Natural killer cell treated with Interleukin-12 subunit alpha and Interleukin-12 subunit beta and Interleukin-15 and Interleukin-18, amount 100 ng/mL, for 72 hours (primary cell): ENCODE measurements around the gene TIPIN. TPM values are rescaled to one million over a fixed set of nuclear protein-coding genes. Genes with fewer than 3 reads are reported as not detected.
"Not testable (repeated sequence)": the region's sequence is repeated elsewhere in the genome, so short reads cannot be mapped to it uniquely, and the experiment has no call there.

Source experiments
- ATAC-seq, 2 donors: fragments of 150-1000 bp; cut with Tn5 transposase in 1 of 2; sonication (Bioruptor Pico), chemical (Tn5 transposase) in 1 of 2; 2 replicates each; pipeline ENCODE4 v1.10.0; 2021
- DNase-seq: peaks from one replicate; pipeline ENCODE4 v3.0.0; 2022; ENCODE audit warnings: low spot score
- H3K27ac Mint-ChIP-seq, 2 donors: 1 replicate in 1 of 2; 2 replicates in 1 of 2; pipeline ENCODE4 v1.8.0; 2022; ENCODE audit warnings: mixed read lengths in 2 of 2, mild to moderate bottlenecking in 1 of 2, moderate library complexity in 1 of 2
- H3K27me3 Mint-ChIP-seq, 2 donors: 1 replicate in 1 of 2; 2 replicates in 1 of 2; pipeline ENCODE4 v1.8.0; 2022; ENCODE audit warnings: mixed read lengths in 2 of 2
- H3K36me3 Mint-ChIP-seq: one replicate; pipeline ENCODE4 v1.8.0; 2022; ENCODE audit warnings: mixed read lengths
- H3K4me1 Mint-ChIP-seq, 2 donors: 1 replicate in 1 of 2; 2 replicates in 1 of 2; pipeline ENCODE4 v1.8.0; 2022; ENCODE audit warnings: low read depth in 2 of 2, mixed read lengths in 2 of 2, mild to moderate bottlenecking in 1 of 2
- H3K4me3 Mint-ChIP-seq: one replicate; pipeline ENCODE4 v1.8.0; 2022; ENCODE audit warnings: mixed read lengths
- H3K9me3 Mint-ChIP-seq: 2 replicates; pipeline ENCODE4 v1.8.0; 2022; ENCODE audit warnings: mixed read lengths
- total RNA-seq, 2 donors: library from RNA; stranded (reverse); gene quantifications; one replicate each; pipeline ENCODE4 v1.2.3, GENCODE V29; 2022

The TIPIN gene
- total RNA-seq, 2 donors from 2014 or later, result 28.4 to 56.3 TPM

DNA sequence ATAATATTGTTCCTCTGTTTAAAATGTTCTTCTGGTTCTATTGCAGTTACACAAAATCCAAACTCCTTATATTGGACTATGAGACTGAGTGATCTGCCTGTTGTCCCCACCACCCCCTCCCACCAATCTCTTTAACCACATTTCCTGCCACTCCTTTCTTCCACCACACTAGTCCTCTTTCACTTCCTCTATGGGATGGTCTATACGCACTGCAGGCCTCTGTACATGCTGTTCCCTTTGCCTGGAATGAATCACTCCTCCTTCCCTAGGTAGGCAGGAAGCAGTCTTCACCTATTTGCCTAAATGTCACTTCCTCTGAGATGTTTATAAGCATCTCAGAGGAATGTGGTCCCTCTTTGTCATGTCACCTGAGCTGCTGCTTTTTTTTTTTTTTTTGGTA lies 34.2 kb upstream of the TIPIN start:
- ATAC-seq (no peak), DNase-seq (no peak)
- H3K9me3 Mint-ChIP-seq, result no peaks in the 10 kb centered on the region
- peaks cover 73 to 83% of the 10 kb centered on the region in 2 donors for H3K4me1 Mint-ChIP-seq
- peak overlapping the region; percentile 97 for H3K4me3 Mint-ChIP-seq
- peak overlapping the region; percentile 15 to 56 for H3K27ac Mint-ChIP-seq
- H3K36me3 Mint-ChIP-seq, result peaks cover 12% of the 10 kb centered on the region
- H3K27me3 Mint-ChIP-seq, result no peaks in the 10 kb centered on the region

- H3K27me3 Mint-ChIP-seq, result no peaks in the 10 kb centered on the region
- DNase-seq (no peak), ATAC-seq (no peak)
- peaks cover 12% of the 10 kb centered on the region for H3K36me3 Mint-ChIP-seq
- peaks cover 67 to 79% of the 10 kb centered on the region in 2 donors for H3K4me1 Mint-ChIP-seq
- peak overlapping the region; percentile 15 to 56 for H3K27ac Mint-ChIP-seq
- H3K4me3 Mint-ChIP-seq, result peak overlapping the region; percentile 97
- no peaks in the 10 kb centered on the region for H3K9me3 Mint-ChIP-seq
Measured at GRCh38 chr15:66389859-66390381, 33.4 kb upstream of the TIPIN start.

GRCh38 chr15:66389098-66389858 lies 32.8 kb upstream of the TIPIN start:
- no peak for DNase-seq
- Mint-ChIP-seq H3K4me1 (peaks cover 66 to 76% of the 10 kb centered on the region in 2 donors), H3K36me3 (peaks cover 12% of the 10 kb centered on the region), H3K27me3 (no peaks in the 10 kb centered on the region), H3K27ac (peak overlapping the region; percentile 15 to 56), H3K4me3 (peak overlapping the region; percentile 97), H3K9me3 (no peaks in the 10 kb centered on the region)
- ATAC-seq, result no peak

- Mint-ChIP-seq H3K4me1 (peaks cover 60 to 71% of the 10 kb centered on the region in 2 donors), H3K4me3 (peak overlapping the region; percentile 97), H3K27ac (peak overlapping the region; percentile 15 to 56), H3K27me3 (no peaks in the 10 kb centered on the region), H3K36me3 (peaks cover 8% of the 10 kb centered on the region), H3K9me3 (no peaks in the 10 kb centered on the region)
- ATAC-seq (no peak), DNase-seq (no peak)
Measured at GRCh38 chr15:66388576-66388975, 32.1 kb upstream of the TIPIN start.

DNA sequence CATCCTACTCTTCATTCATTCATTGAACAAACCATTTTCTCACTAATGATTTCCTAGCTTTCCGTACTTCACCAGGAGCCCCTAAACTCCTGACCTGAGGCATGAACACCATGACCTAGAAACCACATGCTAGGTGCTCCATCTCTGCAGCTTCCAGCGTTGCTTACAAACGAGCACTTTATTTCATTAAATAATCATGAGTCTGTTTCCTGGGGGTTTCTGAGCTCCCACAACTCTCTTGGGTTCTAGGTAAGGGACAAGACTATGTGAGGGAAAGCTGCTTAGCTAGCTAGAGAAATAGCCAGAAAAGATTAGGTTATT lies 31.5 kb upstream of the TIPIN start:
- H3K4me3 Mint-ChIP-seq, result peak overlapping the region; percentile 97
- H3K9me3 Mint-ChIP-seq, result no peaks in the 10 kb centered on the region
- DNase-seq (no peak), ATAC-seq (no peak)
- H3K27me3 Mint-ChIP-seq, result no peaks in the 10 kb centered on the region
- peaks cover 5% of the 10 kb centered on the region for H3K36me3 Mint-ChIP-seq
- H3K4me1 Mint-ChIP-seq, result peaks cover 57 to 67% of the 10 kb centered on the region in 2 donors
- peak overlapping the region; percentile 89 to 94 for H3K27ac Mint-ChIP-seq

DNA sequence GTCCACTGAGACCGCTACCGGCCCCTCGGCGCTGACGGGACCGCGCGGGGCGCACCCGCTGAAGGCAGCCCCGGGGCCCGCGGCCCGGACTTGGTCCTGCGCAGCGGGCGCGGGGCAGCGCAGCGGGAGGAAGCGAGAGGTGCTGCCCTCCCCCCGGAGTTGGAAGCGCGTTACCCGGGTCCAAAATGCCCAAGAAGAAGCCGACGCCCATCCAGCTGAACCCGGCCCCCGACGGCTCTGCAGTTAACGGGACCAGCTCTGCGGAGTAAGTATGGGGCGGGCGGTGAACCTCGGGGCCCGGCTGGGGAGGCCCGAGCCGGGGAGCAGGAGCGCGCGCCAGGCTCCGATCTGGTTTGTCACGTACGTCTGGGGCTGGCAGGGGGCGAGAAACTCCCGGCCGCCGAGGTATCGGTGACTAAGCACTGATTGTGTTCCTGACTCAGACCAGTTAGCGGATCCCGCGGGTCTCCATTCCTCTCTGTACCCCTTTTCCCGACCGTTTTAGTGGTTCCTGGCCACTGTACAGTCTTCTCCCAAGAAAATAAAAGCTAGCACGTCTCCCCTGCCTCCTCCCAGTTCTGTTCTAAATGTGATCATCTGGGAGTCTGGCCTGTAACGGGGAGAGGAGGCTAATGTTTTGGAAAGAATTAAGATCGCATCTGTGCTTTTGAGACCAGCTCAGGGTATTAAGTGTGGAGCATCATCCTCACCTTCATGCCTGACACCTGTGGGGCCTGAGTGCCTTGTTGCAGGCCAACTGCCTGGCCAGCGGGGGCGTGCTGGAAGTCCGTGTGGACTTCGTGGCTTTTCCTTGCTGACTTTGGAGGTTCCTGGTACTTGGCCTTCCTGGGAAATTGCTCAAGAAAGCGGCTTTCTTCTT lies 30.9 kb upstream of the TIPIN start:
- peaks cover 5% of the 10 kb centered on the region for H3K36me3 Mint-ChIP-seq
- DNase-seq (peak; percentile 85), ATAC-seq (peak; percentile 71 to 75)
- H3K9me3 Mint-ChIP-seq, result no peaks in the 10 kb centered on the region
- H3K4me1 Mint-ChIP-seq, result peaks cover 53 to 62% of the 10 kb centered on the region in 2 donors
- H3K4me3 Mint-ChIP-seq, result peak overlapping the region; percentile 97
- H3K27me3 Mint-ChIP-seq, result no peaks in the 10 kb centered on the region
- peak overlapping the region; percentile 89 to 94 for H3K27ac Mint-ChIP-seq

DNA sequence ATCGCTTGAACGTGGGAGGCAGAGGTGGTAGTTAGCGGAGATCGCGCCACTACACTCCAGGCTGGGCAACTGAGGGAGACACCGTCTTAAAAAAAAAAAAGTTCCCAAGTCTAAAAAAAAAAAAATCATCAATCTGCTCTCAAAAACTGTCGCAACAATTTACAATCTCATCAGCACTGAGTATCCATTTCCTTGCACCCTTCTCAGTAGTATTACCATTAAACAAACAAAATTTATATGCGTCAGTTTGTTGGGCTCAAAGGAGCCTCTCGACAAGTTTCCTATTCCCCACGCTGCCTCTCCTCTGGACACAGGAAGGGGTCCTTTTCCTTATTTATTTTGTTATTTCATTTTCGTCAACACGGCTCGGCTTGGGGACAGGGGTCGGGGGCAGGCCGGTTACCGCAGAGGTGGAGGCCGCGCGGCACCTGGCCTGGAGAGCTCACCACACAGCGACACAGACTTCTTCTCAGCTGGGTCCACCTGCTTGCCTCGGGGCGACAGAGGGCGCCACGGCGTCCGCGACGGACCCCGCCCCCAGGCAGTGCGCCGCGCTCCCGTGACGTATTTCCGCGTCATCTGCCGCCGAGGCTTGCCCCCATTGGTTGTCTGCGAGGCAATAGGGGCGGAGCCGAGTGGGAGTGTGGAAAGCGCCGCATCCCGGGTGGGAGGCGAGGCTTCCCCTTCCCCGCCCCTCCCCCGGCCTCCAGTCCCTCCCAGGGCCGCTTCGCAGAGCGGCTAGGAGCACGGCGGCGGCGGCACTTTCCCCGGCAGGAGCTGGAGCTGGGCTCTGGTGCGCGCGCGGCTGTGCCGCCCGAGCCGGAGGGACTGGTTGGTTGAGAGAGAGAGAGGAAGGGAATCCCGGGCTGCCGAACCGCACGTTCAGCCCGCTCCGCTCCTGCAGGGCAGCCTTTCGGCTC lies 30.0 kb upstream of the TIPIN start, which contains the start of gene MAP2K1:
Gene MAP2K1 (plus strand): TSS at position 709 of the 920 bp plus-strand sequence. CDS start 436 bp downstream, outside the sequence.
- peak within 1 kb of the TSS; percentile 97 for H3K4me3 Mint-ChIP-seq
- H3K27ac Mint-ChIP-seq, result peak within 1 kb of the TSS; percentile 89 to 94
- DNase-seq (peak; percentile 98), ATAC-seq (peak; percentile 94 to 95)
- no peaks in the 10 kb centered on the region for H3K27me3 Mint-ChIP-seq
- no peaks in the 10 kb centered on the region for H3K36me3 Mint-ChIP-seq
- H3K4me1 Mint-ChIP-seq, result peaks cover 47 to 54% of the 10 kb centered on the region in 2 donors
- H3K9me3 Mint-ChIP-seq, result no peaks in the 10 kb centered on the region

DNA sequence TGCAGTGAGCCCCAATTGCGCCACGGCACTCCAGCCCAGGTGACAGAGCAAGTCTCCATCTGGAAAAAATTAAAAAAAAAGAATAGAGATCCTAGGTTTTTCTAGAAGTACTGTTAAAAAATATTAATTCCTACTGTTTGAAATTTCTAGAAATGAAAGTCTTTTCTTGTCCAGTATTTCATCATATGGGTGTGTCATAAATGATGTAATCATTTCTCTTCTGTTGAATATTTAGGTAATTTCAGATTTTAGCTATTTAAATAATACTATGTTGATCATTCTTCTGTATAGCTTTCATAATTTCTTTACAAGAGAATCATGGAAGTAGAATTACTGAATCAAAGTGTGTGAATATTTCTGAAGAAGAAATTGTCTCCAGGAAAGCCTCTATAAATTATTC lies 24.9 kb upstream of the TIPIN start:
- not testable (repeated sequence) for DNase-seq, H3K27me3 Mint-ChIP-seq, H3K36me3 Mint-ChIP-seq, H3K4me3 Mint-ChIP-seq, ATAC-seq, H3K9me3 Mint-ChIP-seq
- peak overlapping the region in 1 of 2 donors; percentile 21 for H3K27ac Mint-ChIP-seq
- peaks cover 10 to 12% of the 10 kb centered on the region in 2 donors for H3K4me1 Mint-ChIP-seq

DNA sequence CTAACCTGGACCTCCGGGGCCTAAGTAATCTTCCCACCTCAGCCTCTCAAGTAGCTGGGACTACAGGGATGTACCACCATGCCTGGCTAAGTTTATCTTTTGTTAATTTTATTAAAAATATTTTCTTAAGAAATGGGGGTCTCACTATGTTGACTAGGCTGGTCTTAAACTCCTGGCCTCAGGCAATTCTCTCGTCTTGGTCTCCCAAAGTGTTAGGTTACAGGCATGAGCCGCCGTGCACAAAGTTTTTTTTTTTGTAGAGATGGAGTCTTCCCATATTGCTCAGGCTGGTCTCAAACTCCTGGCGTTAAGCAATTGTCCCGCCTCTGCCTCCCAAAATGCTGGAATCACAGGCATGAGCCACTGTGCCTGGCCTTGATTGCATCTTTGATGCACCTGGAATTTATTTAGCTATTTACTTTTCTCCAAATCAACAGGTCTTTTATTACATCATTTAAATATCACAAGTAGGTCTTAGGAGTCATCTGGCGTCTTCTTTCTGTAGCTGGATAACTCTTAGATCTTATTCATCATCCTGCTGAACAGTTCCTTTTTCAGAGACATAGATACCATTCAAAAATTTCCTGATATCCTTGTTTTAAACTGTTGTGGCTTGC lies 22.4 kb upstream of the TIPIN start:
- H3K27ac Mint-ChIP-seq, result peak overlapping the region in 1 of 2 donors; percentile 6
- H3K4me3 Mint-ChIP-seq, result no peak overlapping the region
- no peaks in the 10 kb centered on the region for H3K36me3 Mint-ChIP-seq
- ATAC-seq, result no peak
- H3K4me1 Mint-ChIP-seq, result no peaks in the 10 kb centered on the region
- H3K27me3 Mint-ChIP-seq, result no peaks in the 10 kb centered on the region
- H3K9me3 Mint-ChIP-seq, result no peaks in the 10 kb centered on the region
- DNase-seq, result no peak

GRCh38 chr15:66374179-66374578 lies 17.7 kb upstream of the TIPIN start:
- Mint-ChIP-seq H3K4me1 (peaks cover 12 to 15% of the 10 kb centered on the region in 2 donors), H3K9me3 (no peaks in the 10 kb centered on the region), H3K27me3 (no peaks in the 10 kb centered on the region), H3K36me3 (no peaks in the 10 kb centered on the region), H3K27ac (no peak overlapping the region), H3K4me3 (no peak overlapping the region)
- DNase-seq (no peak), ATAC-seq (no peak)

DNA sequence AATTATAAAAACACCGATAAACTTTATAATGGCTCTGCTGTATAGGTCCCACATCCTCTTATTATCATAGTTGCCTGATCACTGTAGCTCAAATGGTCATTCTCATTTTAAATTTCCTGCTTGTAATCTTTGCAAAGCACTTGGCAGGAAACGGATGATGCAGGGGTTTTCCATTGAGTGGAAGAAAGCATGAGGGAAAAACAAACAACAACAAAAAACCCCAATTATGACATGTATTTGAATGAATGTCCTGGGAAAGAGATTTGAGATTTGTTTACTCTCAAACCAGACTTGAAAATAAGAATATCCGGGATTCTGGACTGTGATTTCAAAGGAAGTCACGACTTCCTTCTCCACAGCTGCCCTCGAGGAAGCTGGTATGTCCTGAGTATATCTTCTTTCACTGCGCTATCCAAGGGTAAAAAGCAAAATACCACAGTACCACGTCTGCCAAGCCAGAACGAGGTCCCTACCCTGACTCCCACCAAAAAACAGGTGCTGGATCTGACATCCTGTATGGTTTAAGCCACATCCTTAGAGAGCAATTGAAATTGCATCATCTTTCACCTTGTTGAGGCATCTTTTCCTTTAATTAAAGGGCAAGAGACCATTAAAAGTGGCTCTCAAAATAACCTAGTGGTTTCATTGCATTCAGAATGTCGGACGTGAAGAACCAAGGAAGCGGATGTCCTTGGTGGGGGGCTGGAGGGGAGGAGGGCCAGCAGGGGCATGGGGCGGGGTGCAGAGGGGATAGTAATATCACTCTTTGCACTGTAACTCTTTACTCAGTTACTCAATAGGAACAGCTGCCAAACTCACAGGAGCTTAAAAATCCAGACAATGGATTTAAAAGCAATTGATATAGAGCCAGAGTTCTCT lies 13.5 kb upstream of the TIPIN start:
- Mint-ChIP-seq H3K36me3 (no peaks in the 10 kb centered on the region), H3K4me1 (peaks cover 12 to 15% of the 10 kb centered on the region in 2 donors), H3K9me3 (no peaks in the 10 kb centered on the region), H3K4me3 (peak overlapping the region; percentile 78), H3K27me3 (no peaks in the 10 kb centered on the region), H3K27ac (peak overlapping the region; percentile 95 to 96)
- ATAC-seq (peak; percentile 87), DNase-seq (peak; percentile 66)

DNA sequence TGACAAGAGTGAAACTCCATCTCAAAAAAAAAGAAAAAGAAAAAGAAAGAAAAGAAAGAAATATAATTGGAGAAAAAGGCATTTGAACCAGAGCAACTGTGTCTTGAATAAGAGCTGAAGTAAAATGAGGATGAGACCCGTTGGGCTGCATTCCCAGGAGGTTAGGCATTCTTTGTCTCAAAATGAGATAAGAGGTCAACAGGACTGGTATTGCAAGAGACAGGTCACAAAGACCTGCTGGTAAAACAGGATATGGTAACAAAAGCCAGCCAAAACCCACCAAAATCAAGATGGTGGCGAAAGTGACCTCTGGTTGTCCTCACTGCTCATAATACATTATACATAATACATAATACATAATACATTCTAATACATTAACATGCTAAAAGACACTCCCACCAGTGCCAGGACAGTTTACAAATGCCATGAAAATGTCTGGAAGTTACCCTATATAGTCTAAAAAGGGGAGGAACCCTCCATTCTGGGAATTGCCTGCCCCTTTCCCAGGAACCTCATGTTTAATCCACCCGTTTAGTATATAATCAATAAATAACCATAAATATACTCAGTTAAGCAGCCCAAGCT lies 8.6 kb upstream of the TIPIN start:
- Mint-ChIP-seq H3K36me3 (no peaks in the 10 kb centered on the region), H3K27me3 (no peaks in the 10 kb centered on the region), H3K9me3 (no peaks in the 10 kb centered on the region), H3K27ac (no peak overlapping the region), H3K4me3 (no peak overlapping the region), H3K4me1 (peaks cover 7% of the 10 kb centered on the region in 2 donors)
- ATAC-seq (no peak), DNase-seq (no peak)
